ENCODE measurements around the gene MLH3.
"Not testable (repeated sequence)": the region's sequence is repeated elsewhere in the genome, so short reads cannot be mapped to it uniquely, and the experiment has no call there.

The MLH3 gene

DNA sequence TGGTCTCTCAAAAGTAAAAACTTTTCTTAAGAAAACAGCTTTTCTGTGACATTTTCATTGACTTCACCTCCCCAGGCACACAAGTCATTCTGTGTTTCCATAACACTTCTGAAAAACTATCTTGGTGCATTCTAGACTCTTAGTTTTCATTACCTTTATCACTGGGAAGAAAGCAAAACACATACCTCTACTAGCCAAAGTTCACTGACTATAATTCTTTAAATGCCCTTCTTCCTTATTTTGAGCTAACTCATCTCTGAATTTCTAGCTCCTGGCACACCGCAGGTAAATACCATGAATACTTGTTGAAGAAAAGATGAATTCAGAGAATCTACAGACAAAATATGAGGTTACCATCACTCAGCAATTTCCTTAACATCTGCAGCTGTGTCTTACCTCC is 21.1 kb downstream of the MLH3 start:
- no peak for DNase-seq (ENCODE audit: low read depth, low spot score)

DNA sequence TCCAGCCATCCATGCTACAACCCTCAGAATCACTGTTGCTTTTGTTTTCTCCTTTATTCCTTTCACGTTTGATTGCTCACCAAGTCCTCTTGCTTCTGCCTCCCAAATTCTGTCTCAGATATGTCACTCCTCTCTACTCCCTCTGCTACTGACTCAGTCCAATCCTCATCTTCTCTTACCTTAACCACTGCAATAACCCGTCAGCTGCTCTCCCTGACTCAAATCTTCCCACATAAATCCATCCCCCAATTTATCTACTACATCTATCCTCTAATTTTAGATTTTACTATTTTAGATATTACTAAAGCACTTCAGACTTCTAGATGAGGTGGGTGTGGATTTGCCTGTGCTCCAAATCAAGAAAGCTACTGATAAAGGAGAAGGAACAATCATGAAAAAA is 25.4 kb downstream of the MLH3 start:
- no peak for DNase-seq (ENCODE audit: low read depth, low spot score)

GRCh38 chr14:75025082-75025481 is 26.2 kb downstream of the MLH3 start:
- DNase-seq (ENCODE audit: low read depth, low spot score), result no peak

- DNase-seq (ENCODE audit: low read depth, low spot score), result no peak
These were observed 28.2 kb downstream of the MLH3 start for GRCh38 chr14:75023108-75023507.

GRCh38 chr14:75022655-75023054 is 28.6 kb downstream of the MLH3 start:
- DNase-seq (ENCODE audit: low read depth, low spot score), result no peak

GRCh38 chr14:75018694-75019093 is 32.6 kb downstream of the MLH3 start:
- no peak for DNase-seq (ENCODE audit: low read depth, low spot score)

- DNase-seq (ENCODE audit: low read depth, low spot score), result no peak
These were observed 34.5 kb downstream of the MLH3 start for GRCh38 chr14:75016815-75017214.

DNA sequence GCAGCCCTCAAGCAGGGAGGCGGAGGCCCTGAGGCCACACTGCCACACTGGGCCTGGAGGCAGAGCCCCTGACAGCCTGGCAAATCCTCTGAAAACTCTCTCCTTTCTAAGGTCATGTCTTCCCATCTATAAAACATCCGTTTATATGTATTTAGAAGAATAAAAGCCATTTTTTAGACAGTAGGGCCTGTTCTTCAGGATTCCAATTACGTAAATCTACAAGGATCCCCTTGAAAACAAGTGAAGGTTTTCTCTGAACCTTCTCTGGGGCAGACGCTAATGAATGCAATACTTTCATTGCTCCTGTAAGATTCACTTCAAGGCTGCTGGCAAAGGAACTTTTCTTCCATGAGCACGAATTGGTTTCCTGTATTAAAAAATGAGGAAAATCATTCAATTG is 35.8 kb downstream of the MLH3 start:
- DNase-seq (ENCODE audit: low read depth, low spot score), result no peak

GRCh38 chr14:75013290-75013689 is 38.0 kb downstream of the MLH3 start:
- DNase-seq (ENCODE audit: low read depth, low spot score), result no peak

DNA sequence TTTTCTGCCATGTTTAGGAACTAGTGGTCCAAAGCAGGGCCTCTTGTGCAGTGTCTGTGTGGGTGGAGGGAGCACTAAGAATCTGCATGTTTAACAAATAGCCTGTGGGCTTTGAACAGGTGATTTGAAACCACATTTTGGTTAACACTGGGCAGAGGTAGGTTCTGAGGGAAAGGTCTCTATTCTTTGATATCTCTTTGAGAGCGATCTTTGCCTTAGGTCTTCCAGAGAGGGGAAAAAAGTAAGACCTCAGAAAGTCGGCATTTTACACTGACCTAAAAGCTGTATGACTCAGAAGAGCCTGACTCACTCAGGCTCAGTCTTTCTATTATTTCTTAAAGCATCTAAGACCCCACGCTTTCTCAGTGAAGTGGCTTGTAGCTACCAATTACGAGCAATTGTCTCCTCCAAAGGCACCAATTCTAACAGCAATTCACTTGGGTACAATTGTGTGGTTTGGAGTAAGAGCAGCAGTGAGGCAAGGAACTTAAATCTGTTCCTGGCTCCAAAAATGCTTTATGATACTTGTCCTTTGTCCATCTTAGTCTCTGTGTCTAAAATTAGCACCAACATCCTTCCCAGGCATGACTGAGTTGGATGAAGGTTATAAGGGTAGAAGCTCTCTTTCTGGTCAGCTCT is 39.8 kb downstream of the MLH3 start:
- DNase-seq (ENCODE audit: low read depth, low spot score), result no peak

DNA sequence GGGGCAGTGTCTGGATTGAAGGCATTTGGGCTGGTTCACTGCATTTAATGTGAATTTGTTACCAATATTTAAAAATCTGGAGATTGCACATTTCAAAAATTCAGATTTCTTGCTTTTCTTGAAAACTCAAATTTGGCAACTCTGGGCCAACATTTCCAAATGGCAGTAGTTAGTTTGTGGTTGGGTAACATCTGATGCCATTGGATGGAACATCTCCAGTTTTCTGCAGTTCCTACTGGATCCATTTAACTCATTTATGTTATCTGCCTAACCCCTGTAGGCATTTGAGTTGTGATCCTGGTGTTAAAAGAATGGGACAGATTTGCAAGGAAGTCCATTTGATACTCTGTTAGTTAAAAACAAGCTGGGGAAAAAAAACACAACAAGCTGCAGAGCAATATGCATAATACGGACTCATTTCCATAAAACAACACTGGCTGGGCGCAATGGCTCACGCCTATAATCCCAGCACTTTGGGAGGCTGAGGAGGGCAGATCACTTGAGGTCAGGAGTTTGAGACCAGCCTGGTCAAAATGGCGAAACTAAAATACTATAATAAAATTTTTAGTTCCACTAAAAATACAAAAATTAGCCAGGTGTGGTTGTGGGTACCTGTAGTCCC is 40.7 kb downstream of the MLH3 start:
- DNase-seq (ENCODE audit: low read depth, low spot score), result no peak

- no peak for DNase-seq (ENCODE audit: low read depth, low spot score)
These were observed 42.1 kb downstream of the MLH3 start for GRCh38 chr14:75009176-75009575.

- no peak for DNase-seq (ENCODE audit: low read depth, low spot score)
These were observed 45.9 kb downstream of the MLH3 start for GRCh38 chr14:75005357-75005756.

DNA sequence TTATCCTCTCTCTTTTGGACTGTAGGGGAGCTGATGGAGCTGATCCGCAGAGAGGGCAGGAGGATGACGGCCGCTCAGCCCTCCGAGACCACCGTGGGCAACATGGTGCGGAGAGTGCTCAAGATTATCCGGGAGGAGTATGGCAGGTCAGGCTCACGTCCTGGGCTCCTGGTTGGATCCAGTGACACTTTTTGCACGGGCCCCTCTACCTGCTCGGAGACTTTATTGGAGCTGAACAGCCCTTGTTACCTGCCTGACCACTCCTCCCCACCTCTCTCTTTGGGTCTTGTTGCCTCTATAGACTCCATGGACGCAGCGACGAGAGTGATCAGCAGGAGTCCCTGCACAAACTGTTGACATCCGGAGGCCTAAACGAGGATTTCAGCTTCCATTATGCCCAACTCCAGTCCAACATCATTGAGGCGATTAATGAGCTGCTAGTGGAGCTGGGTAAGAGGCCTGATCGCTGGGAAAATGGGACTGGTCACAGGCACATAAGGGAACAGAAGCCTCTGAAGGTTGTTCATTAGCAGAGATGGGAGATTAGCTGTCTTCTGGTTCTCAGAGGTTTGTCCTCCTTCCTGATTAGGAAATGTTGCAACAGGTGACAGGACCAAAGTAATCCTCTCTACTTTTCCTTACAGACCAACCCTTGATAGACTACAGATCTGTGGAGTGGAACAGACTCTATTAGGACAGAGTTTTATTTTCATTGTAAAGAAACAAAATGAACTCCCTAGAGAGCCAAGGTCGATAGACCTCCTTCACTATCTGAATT is 47.8 kb downstream of the MLH3 start:
- no peak for DNase-seq (ENCODE audit: low read depth, low spot score)

GRCh38 chr14:75002392-75003249 is 48.6 kb downstream of the MLH3 start, which contains the start of gene EIF2B2:
TSS of gene EIF2B2 (plus strand) at chr14:75002921. CDS start at chr14:75002991, 70 bp downstream.
- DNase-seq (ENCODE audit: low read depth, low spot score), result peak; percentile 86

GRCh38 chr14:75001899-75002298 is 49.4 kb downstream of the MLH3 start:
- no peak for DNase-seq (ENCODE audit: low read depth, low spot score)

- DNase-seq (ENCODE audit: low read depth, low spot score), result no peak
These were observed 50.0 kb downstream of the MLH3 start for GRCh38 chr14:75001261-75001660.

DNA sequence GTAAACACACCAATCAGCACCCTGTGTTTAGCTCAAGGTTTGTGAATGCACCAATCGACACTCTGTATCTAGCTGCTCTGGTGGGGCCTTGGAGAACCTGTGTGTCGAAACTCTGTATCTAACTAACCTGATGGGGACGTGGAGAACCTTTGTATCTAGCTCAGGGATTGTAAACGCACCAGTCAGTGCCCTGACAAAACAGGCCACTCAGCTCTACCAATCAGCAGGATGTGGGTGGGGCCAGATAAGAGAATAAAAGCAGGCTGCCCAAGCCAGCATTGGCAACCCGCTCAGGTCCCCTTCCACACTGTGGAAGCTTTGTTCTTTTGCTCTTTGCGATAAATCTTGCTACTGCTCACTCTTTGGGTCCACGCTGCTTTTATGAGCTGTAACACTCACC is 55.5 kb downstream of the MLH3 start:
- DNase-seq (ENCODE audit: low read depth, low spot score), result not testable (repeated sequence)

GRCh38 chr14:74994182-74994581 is 57.1 kb downstream of the MLH3 start:
- not testable (repeated sequence) for DNase-seq (ENCODE audit: low read depth, low spot score)

- no peak for DNase-seq (ENCODE audit: low read depth, low spot score)
These were observed 62.3 kb downstream of the MLH3 start for GRCh38 chr14:74988993-74989392.

DNA sequence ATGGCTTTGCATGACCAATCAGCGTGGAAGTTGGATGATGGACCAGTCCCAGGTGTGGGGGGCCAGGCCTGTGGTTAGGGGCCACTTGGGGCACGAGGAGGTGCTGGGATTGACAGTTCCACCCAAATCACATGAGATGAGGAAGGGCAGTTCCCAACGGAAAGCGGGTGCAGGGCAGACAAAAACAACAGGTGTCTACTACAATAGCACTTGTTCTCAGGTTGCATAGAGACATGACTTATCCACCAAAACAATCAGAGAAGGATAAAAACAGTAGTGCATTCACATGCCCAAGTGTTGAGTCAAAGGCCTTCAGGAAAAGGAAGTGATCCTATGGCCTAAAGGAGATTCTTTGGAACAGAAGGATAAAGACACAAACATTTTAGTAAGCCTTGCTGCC is 63.1 kb downstream of the MLH3 start:
- no peak for DNase-seq (ENCODE audit: low read depth, low spot score)

GRCh38 chr14:74985806-74986205 is 65.5 kb downstream of the MLH3 start:
- no peak for DNase-seq (ENCODE audit: low read depth, low spot score)

Data from smooth muscle cell of the brain vasculature (primary cell).